GM13976 (cell line): ENCODE data around the gene C17orf50.

Source experiments
- DNase-seq: peaks from one replicate; pipeline ENCODE4 v3.0.0; 2012; ENCODE audit warnings: low spot score
- CTCF ChIP-seq: IDR thresholded peaks from 2 replicates; pipeline ENCODE4 v1.5.1; 2012; ENCODE audit warnings: borderline replicate concordance, mild to moderate bottlenecking; ENCODE audit not compliant: insufficient read depth; ENCODE audit errors: extremely low read depth, missing control alignments, control extremely low read depth
- in situ Hi-C: fragments of 300-500 bp; cut with MboI; formaldehyde crosslinking; loops from one replicate; pipeline ENCODE4 v1.12.0; 2022; ENCODE audit warnings: low sequenced_read_pairs, mixed read lengths, inconsistent platforms; ENCODE audit not compliant: unreplicated experiment

The C17orf50 gene

GRCh38 chr17:35804658-35805192, 44.0 kb downstream of the C17orf50 start:
- in situ Hi-C loops, result no loop called here
- peak; percentile 92 for DNase-seq

GRCh38 chr17:35807371-35808144, 46.9 kb downstream of the C17orf50 start:
- in situ Hi-C loops, result no loop called here
- no peak for DNase-seq
- TF ChIP-seq CTCF, result no peak

More at GRCh38 chr17:35804658-35805192, 44.0 kb downstream of the C17orf50 start:
- peak; percentile 72 for TF ChIP-seq CTCF

GRCh38 chr17:35808240-35808961, 47.7 kb downstream of the C17orf50 start:
- DNase-seq, result no peak
- in situ Hi-C loops, result no loop called here
- TF ChIP-seq CTCF, result no peak

GRCh38 chr17:35808962-35809854, 48.5 kb downstream of the C17orf50 start, which contains the start of gene TAF15:
Gene TAF15, plus strand, starts transcription at chr17:35809484. Its CDS starts 86 bp downstream, at chr17:35809570.
- in situ Hi-C loops, result no loop called here
- TF ChIP-seq CTCF, result peak; percentile 85
- DNase-seq, result peak; percentile 95

- no peak for DNase-seq
- in situ Hi-C loops, result no loop called here
- TF ChIP-seq CTCF, result no peak
These were observed 49.3 kb downstream of the C17orf50 start for GRCh38 chr17:35809855-35810461.
